HG02623 (cell line): ENCODE data around the gene ST8SIA5.

Experiments
- ATAC-seq: cut with Tn5 transposase; IDR thresholded peaks from one replicate; pipeline ENCODE4 v1.9.1; 2021; ENCODE audit warnings: moderate library complexity; ENCODE audit not compliant: unreplicated experiment

The ST8SIA5 gene

GRCh38 chr18:46675112-46675511 lies 81.7 kb downstream of the ST8SIA5 start:
- no peak for ATAC-seq

GRCh38 chr18:46672062-46672970 lies 84.5 kb downstream of the ST8SIA5 start:
- no peak for ATAC-seq

GRCh38 chr18:46668694-46669093 lies 88.2 kb downstream of the ST8SIA5 start:
- ATAC-seq, result no peak

DNA sequence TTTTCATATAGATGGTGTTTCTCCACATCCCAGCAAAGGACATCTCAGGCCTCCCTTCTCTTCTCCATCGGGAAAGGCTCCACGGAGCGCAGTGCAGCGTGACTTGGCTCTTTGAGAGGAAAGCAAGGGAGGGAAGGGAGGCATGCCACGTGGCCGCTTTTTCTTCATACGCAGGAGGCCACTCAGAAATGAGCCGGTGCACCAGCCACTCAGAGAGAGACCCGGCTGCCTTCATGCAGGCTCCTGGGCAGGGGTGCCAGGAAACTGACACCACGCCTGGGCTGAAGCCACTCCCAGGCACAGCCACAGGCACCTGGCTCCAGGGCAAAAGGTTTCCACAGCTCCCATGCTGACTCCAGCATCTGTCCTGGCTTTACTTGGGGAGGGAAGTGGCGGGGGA lies 88.7 kb downstream of the ST8SIA5 start:
- ATAC-seq, result no peak

GRCh38 chr18:46663539-46663938 lies 93.3 kb downstream of the ST8SIA5 start:
- ATAC-seq, result no peak

DNA sequence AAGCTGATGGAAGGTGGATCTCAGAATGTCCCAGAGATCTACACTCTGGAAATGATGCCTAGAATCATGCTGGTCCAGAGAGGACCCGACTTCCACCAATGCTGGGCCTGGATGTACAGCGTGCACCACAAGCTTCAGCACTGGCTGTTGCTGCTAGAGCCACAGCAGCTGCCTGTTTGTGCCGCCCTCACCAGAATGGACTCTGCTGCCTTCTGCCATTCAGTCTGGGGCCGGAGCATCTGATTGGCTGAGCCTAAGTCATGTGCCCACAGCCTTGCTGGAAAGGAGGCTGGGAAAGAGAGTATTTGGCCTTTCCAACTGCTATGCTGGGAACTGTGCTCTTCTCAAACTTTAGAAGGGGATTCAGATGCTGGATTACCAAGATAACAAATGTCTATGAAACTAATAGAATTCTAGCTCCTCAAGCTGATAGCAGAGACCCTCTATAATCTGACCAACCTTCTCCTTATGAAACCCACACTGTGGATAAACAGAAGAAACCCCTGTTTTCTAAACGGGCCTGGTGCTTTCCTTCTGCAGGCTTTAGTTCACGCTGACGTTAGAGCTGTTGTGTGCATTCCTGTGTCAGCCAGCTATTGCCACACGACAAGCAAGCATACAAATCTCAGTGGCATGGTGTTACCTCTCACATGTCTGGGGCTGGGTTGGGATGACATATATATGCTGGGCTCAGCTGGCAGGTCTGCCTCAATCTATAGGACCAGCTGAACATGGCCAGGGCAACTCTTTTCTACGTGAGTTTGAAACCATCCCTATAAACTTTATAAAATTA lies 95.7 kb downstream of the ST8SIA5 start:
- no peak for ATAC-seq

DNA sequence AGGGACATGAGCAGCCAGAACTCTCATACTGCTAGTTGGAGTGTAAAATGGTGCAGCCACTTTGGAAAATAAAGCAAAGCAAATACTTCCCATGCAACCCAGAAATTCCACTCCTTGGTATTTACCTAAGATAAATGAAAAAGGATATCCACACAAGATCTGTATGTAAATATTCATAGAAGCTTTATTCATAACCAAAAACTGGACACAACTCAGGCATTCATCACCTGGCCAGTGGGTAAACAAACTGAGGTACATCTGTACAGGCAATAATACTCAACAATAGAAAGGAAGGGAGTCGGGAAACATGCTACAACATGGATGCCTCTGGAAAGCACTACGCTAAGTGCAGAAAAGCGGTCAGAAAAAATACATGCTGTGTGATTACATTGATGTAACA lies 97.4 kb downstream of the ST8SIA5 start:
- no peak for ATAC-seq

DNA sequence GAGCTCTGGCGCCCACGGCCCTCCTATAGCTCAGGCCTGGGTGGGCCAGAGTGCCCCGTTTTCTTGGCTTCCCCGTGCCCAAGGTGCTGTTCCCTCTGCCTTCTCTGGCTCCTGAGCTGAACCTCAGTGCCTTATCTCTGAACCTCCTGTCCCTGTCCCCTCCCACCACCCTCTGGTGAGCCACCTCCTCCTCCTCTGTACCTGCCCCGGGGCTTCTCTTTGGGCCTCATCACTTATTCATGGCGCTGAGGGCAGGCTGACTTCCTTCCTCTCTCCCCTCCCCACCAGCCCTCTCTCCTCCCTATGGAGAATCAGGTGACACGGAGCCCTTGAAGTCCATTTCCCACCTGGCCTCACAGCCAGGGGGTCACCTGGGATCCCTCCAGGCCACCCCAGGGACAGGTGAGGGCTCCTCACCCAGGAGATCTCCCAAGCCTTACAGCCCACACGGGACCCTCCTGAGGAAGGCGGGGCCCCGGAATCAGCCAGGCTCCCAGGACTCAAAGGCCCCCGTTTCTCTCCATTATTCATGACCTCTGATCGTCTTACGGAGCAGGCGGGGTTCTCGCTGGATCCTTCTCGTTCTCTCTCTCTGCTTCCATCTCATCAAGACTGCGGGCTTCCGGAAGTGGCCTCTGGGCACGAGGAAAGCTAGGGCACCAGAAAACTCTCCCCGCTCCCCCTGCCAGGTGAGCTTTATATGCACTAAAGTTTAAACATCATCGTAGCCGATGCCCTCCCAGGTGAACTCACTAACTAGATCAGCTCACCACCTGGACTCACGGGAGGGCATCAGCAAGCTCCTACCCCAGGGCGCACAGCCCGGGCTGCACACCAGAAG lies 99.5 kb downstream of the ST8SIA5 start, which contains the start of gene LOXHD1:
LOXHD1 (minus strand) TSS at position 106 of the 841 bp plus-strand sequence. CDS start 187 bp downstream, outside the sequence.
- no peak for ATAC-seq

GRCh38 chr18:46656326-46657114 lies 100.3 kb downstream of the ST8SIA5 start:
- no peak for ATAC-seq

GRCh38 chr18:46652372-46652771 lies 104.5 kb downstream of the ST8SIA5 start:
- ATAC-seq, result no peak

- no peak for ATAC-seq
Measured at GRCh38 chr18:46650681-46651080, 106.2 kb downstream of the ST8SIA5 start.

GRCh38 chr18:46649071-46649862 lies 107.6 kb downstream of the ST8SIA5 start:
- no peak for ATAC-seq

DNA sequence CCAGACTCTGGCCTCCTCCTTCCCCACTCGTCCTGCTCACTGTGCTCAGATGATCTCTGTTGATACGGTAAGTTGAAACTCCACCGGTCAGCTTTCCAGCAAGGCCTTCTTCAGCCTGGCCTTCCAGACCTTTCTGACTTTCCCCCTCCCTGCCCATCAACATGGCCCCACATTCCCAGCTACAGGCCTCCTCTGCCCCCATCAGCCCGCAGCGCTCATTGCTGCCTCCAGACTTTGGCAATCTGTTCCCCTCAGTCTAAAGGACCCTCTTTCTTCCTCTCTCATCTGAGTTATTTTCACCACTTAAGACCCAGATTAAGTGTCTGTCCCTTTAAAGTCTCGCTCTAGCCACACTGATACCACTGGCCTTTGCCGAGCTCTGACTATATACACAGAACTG lies 110.4 kb downstream of the ST8SIA5 start:
- no peak for ATAC-seq

GRCh38 chr18:46642561-46642960 lies 114.3 kb downstream of the ST8SIA5 start:
- no peak for ATAC-seq

DNA sequence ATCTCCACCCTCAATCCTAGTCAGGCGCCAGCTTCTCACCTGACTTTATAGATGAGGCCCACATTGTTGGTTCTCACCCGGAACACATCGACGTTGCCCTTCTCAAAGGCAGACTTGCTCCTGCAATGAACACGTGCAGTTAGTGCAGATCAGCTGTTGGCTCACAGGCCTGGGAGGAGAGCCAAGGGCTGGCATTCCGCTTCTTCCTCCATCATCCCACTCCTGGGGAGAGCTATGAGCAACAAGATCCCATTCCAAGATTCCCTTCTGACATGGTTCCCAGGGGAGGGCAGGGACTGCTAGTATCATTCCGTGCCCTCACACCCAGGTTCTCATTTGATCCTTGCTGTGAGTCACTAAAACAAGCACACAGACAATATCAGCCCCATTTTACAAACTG lies 114.9 kb downstream of the ST8SIA5 start:
- ATAC-seq, result no peak

DNA sequence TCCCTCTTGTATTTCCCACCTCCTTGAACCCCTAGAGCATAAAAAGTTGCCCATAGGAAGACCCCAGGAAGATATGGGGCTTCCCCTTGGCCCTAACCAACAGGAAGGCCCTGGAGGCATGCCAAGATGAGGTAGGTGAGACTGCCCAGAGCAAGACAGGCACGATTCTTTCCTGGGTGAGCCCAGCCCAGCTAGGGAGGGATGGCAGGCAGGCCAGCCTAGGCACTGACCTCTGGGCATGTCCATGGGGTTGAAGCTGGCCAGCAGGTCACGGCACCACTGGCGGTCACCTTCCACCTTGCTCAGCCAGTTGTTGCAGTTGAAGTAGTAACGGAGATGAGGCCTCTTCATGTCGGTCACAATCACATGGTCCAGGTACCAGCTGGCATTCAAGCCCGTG lies 117.5 kb downstream of the ST8SIA5 start:
- ATAC-seq, result no peak

DNA sequence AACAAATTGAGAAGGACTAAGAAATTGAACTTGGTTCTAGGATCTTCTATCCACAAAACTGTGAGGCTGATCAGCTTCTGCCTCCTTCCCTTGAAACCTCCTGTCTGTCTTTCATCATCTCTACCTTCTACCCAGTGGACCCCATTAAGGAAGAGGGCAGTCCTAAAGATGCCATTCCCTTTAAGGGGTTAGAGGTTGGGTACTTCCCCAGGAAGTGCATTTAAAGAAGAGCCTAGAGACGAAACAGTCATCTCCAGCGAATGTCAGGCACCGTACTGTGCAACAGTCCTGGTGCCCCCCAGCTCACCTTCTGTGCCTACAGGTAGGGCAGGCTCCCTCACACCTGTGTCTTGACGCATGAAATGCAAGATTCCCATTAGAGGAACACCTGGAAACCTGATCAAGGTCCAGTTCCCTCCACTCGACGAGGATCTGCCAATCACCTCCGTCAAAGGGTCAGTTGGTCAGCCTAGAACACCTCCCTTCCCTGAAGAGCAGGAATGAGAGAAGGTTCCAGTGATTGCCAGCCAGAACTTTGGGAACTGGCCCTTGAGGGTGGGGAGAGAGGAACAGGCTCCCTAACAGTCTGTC lies 120.7 kb downstream of the ST8SIA5 start:
- no peak for ATAC-seq

DNA sequence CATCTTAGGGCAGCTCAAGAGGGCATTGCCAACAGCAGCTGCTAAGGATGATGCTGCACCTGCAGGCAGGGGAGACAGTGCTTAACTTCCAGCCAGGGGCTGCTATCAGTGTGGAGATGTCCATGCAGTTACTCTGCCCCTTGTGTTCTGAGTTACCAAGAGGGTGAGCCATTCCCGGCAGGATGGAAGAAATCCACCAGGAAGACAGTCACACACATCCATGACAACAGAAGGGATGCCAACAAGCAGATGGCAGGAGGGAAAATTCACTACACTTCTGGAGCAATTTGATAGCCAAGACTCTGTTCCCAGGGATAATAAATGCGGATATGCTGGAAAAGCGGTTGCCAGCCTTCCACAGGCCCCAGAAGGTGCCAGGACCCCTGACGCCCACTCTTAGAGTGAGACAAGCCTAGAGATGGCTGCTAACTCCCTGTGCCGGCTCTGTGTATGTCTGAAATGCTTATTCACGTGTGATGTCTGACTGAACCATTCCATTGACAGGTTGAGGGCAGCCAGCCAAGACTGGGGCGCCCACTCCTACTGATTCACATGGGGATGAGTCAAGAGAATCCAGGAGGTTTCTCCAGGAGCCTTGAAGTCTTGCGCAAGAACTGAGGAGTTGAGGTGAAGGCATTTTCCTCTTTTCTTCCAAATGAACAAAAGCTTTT lies 124.3 kb downstream of the ST8SIA5 start:
- no peak for ATAC-seq
